ENCODE measurements around the gene NUDT15.

NUDT15 gene

DNA sequence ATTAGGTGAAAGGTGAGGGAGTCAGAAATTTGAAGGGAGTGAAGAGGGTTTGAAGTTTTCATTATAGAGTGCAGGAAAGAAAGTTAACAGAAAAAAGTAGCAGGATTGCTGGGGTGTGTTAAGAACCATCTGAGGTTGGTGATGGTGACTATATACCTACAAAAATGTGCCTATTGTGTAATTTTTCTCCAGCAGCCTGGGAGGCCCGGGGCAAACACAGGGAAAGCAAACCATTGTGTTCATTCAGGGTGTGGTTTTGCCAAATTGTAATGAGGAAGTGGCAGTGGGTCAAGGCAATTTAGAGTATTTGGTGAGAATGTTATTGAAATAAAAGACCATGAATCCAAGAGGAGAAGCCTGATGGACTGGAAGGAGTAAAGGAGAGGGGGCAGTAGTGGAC is 28.2 kb upstream of the NUDT15 start:
- no peak for TF ChIP-seq CTCF (IDR thresholded peaks at IDR 0.05; ENCODE audit: insufficient read depth, low read length, poor library complexity, severe bottlenecking)
- DNase-seq (ENCODE audit: extremely low read depth, insufficient read length), result no peak
- Histone ChIP-seq H3K27me3 (replicated peaks; ENCODE audit: control insufficient read depth, insufficient read depth, low read length) (no peaks in the 10 kb centered on the region), H3K4me3 (replicated peaks; ENCODE audit: low read depth, low read length) (no peak overlapping the region), H3K36me3 (ENCODE audit: control insufficient read depth, insufficient read depth, low read length) (no peaks in the 10 kb centered on the region)

DNA sequence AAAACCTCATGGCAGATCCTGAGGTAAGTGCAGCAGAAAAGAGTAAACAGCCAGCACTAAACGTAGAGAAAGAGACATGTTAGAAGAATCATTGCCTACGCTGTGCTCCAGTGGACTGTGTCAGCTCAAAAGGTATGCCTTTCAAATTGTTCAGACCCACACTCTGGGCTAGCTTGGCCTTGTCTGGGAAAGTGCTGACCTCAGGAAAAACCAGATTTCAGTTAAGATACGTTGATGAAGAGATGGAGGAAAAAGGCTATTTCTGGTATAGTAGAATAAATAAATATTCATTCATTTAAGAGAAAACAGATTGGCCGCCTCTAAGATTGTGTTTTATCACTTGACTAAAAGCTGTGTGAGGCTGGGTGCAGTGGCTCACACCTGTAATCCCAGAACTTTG is 26.8 kb upstream of the NUDT15 start:
- TF ChIP-seq CTCF (IDR thresholded peaks at IDR 0.05; ENCODE audit: insufficient read depth, low read length, poor library complexity, severe bottlenecking), result no peak

DNA sequence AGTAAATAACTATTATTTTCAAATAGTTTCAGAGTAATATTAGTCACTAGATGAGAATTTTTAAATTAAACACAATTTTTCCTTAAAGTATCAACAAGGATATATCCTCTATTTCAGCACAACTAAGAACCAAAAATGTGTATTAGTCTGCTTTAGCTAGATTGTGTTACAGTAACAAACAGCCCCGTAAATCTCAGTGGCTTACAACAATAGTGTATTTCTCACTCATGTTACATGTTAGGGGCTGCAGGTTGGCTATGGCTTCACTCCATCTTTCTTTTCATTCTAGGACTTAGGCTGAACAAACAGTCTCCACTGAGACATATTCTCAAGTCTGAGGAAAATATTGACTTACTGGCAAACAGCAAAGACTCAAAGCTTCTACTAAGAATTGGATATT is 24.9 kb upstream of the NUDT15 start:
- Histone ChIP-seq H3K27me3 (replicated peaks; ENCODE audit: control insufficient read depth, insufficient read depth, low read length) (no peaks in the 10 kb centered on the region), H3K4me3 (replicated peaks; ENCODE audit: low read depth, low read length) (no peak overlapping the region), H3K36me3 (ENCODE audit: control insufficient read depth, insufficient read depth, low read length) (no peaks in the 10 kb centered on the region)
- no peak for TF ChIP-seq CTCF (IDR thresholded peaks at IDR 0.05; ENCODE audit: insufficient read depth, low read length, poor library complexity, severe bottlenecking)
- no peak for DNase-seq (ENCODE audit: extremely low read depth, insufficient read length)

More for the DNA sequence above, 26.8 kb upstream of the NUDT15 start:
- no peak overlapping the region for H3K4me3 ChIP-seq (replicated peaks; ENCODE audit: low read depth, low read length)
- no peaks in the 10 kb centered on the region for H3K36me3 ChIP-seq (ENCODE audit: control insufficient read depth, insufficient read depth, low read length)
- DNase-seq (ENCODE audit: extremely low read depth, insufficient read length), result no peak
- no peaks in the 10 kb centered on the region for H3K27me3 ChIP-seq (replicated peaks; ENCODE audit: control insufficient read depth, insufficient read depth, low read length)

GRCh38 chr13:48014359-48014758 is 23.2 kb upstream of the NUDT15 start:
- Histone ChIP-seq H3K27me3 (replicated peaks; ENCODE audit: control insufficient read depth, insufficient read depth, low read length) (no peaks in the 10 kb centered on the region), H3K36me3 (ENCODE audit: control insufficient read depth, insufficient read depth, low read length) (no peaks in the 10 kb centered on the region), H3K4me3 (replicated peaks; ENCODE audit: low read depth, low read length) (no peak overlapping the region)
- no peak for TF ChIP-seq CTCF (IDR thresholded peaks at IDR 0.05; ENCODE audit: insufficient read depth, low read length, poor library complexity, severe bottlenecking)
- DNase-seq (ENCODE audit: extremely low read depth, insufficient read length), result no peak

- no peaks in the 10 kb centered on the region for H3K27me3 ChIP-seq (replicated peaks; ENCODE audit: control insufficient read depth, insufficient read depth, low read length)
- H3K36me3 ChIP-seq (ENCODE audit: control insufficient read depth, insufficient read depth, low read length), result no peaks in the 10 kb centered on the region
- no peak for TF ChIP-seq CTCF (IDR thresholded peaks at IDR 0.05; ENCODE audit: insufficient read depth, low read length, poor library complexity, severe bottlenecking)
- DNase-seq (ENCODE audit: extremely low read depth, insufficient read length), result no peak
- no peak overlapping the region for H3K4me3 ChIP-seq (replicated peaks; ENCODE audit: low read depth, low read length)
Observed at GRCh38 chr13:48018637-48019036, 18.9 kb upstream of the NUDT15 start.

DNA sequence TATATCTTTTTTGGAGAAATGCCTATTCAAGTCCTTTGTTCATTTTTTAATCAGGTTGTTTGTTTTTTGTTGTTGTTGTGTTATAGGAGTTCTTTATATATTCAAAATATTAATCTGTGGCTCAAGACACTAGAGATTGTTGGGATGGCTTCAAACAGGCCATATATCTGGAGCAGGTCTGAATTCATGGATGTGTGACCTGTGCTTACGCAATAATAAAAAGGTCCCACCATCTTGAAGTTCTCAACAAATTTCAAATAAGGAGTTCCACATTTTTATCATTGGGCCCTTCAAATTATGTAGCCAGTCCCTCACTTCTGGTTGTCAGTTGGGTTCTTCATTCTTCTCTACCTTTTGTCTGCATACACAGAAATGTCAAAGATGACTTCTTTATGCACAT is 17.7 kb upstream of the NUDT15 start:
- Histone ChIP-seq H3K4me3 (replicated peaks; ENCODE audit: low read depth, low read length) (no peak overlapping the region), H3K27me3 (replicated peaks; ENCODE audit: control insufficient read depth, insufficient read depth, low read length) (no peaks in the 10 kb centered on the region), H3K36me3 (ENCODE audit: control insufficient read depth, insufficient read depth, low read length) (no peaks in the 10 kb centered on the region)
- no peak for DNase-seq (ENCODE audit: extremely low read depth, insufficient read length)
- TF ChIP-seq CTCF (IDR thresholded peaks at IDR 0.05; ENCODE audit: insufficient read depth, low read length, poor library complexity, severe bottlenecking), result no peak

Data from GM06990 (cell line).